HepG2 (cell line): ENCODE data around the gene TMEM8B. TPM values are rescaled to one million over a fixed set of nuclear protein-coding genes. Genes with fewer than 3 reads are reported as not detected.

Source experiments
- FOXC1 ChIP-seq: sonication (generic); formaldehyde crosslinking; IDR thresholded peaks from 2 replicates; pipeline ENCODE4 v1.8.0; 2022; ENCODE audit warnings: mild to moderate bottlenecking, missing genetic modification reagents, borderline replicate concordance
- GATAD2A ChIP-seq: IDR thresholded peaks from 2 replicates; pipeline ENCODE4 v1.6.1; 2016
- KDM4B ChIP-seq: sonication (generic); formaldehyde crosslinking; IDR thresholded peaks from 2 replicates; pipeline ENCODE4 v1.4.0; 2020; ENCODE audit warnings: missing genetic modification reagents
- MED8 ChIP-seq: sonication (generic); formaldehyde crosslinking; IDR thresholded peaks from 2 replicates; pipeline ENCODE4 v1.8.1; 2023; ENCODE audit warnings: mild to moderate bottlenecking, missing genetic modification reagents; ENCODE audit not compliant: insufficient replicate concordance
- MEIS1 ChIP-seq: sonication (generic); formaldehyde crosslinking; IDR thresholded peaks from 2 replicates; pipeline ENCODE4 v1.9.0; 2021; ENCODE audit warnings: mild to moderate bottlenecking, missing genetic modification reagents, moderate library complexity, borderline replicate concordance
- MIER3 ChIP-seq: IDR thresholded peaks from 2 replicates; pipeline ENCODE4 v1.6.1; 2016; ENCODE audit warnings: missing compliant biosample characterization, borderline replicate concordance
- NRL ChIP-seq: sonication (generic); formaldehyde crosslinking; IDR thresholded peaks from 2 replicates; pipeline ENCODE4 v1.5.0; 2020; ENCODE audit warnings: missing genetic modification reagents, mild to moderate bottlenecking, moderate library complexity, borderline replicate concordance
- PAWR ChIP-seq: sonication (generic); formaldehyde crosslinking; IDR thresholded peaks from 2 replicates; pipeline ENCODE4 v1.4.0; 2020; ENCODE audit warnings: missing genetic modification reagents, mild to moderate bottlenecking, borderline replicate concordance
- PHF5A ChIP-seq: IDR thresholded peaks from one replicate; pipeline ENCODE4 v1.6.1; 2018; ENCODE audit warnings: low read depth, missing genetic modification reagents; ENCODE audit not compliant: unreplicated experiment
- RBM39 ChIP-seq: fragments of 200-400 bp; formaldehyde crosslinking; IDR thresholded peaks from one replicate; pipeline ENCODE4 v1.6.1; 2018; ENCODE audit warnings: antibody characterized with exemption, mild to moderate bottlenecking, low read depth, low read length; ENCODE audit not compliant: poor library complexity, severe bottlenecking
- XBP1 ChIP-seq: sonication (generic); formaldehyde crosslinking; IDR thresholded peaks from 2 replicates; pipeline ENCODE4 v1.5.0; 2020; ENCODE audit warnings: missing genetic modification reagents
- XRCC5 ChIP-seq: fragments of 200-400 bp; formaldehyde crosslinking; optimal IDR thresholded peaks from 2 replicates; pipeline ENCODE3; 2017; ENCODE audit warnings: mild to moderate bottlenecking, low read length
- ZFP82 ChIP-seq: sonication (generic); formaldehyde crosslinking; IDR thresholded peaks from 2 replicates; pipeline ENCODE4 v1.5.1; 2020; ENCODE audit warnings: mild to moderate bottlenecking, missing genetic modification reagents, borderline replicate concordance
- ZNF335 ChIP-seq: sonication (generic); formaldehyde crosslinking; IDR thresholded peaks from 2 replicates; pipeline ENCODE4 v1.4.0; 2020; ENCODE audit warnings: missing genetic modification reagents
- ZNF75D ChIP-seq: sonication (generic); formaldehyde crosslinking; IDR thresholded peaks from 2 replicates; pipeline ENCODE4 v1.8.1; 2023; ENCODE audit warnings: missing genetic modification reagents, mild to moderate bottlenecking, borderline replicate concordance
- polyA plus RNA-seq, 8 experiments: library from polyadenylated mRNA; depleted of rRNA in 3 of 8; stranded (reverse) in 7 of 8; unstranded in 1 of 8; fragments of >200 nt; fragmentation: Illumina TruSeq in 4 of 8; extraction: Trizol in 4 of 8; gene quantifications; 2 replicates each; pipeline versions ENCODE4 v1.2.1 to v1.2.3, GENCODE V29; 2011 to 2016; ENCODE audit warnings: low read depth in 4 of 8, missing spikeins in 1 of 8, mixed read lengths in 1 of 8; ENCODE audit not compliant: insufficient read depth in 1 of 8
- total RNA-seq, 5 experiments: library from RNA; depleted of rRNA; stranded (reverse); fragments of >200 nt; fragmentation: Illumina TruSeq; extraction: Trizol; gene quantifications; 2 replicates each; pipeline ENCODE4 v1.2.3, GENCODE V29; 2016; ENCODE audit warnings: low read depth in 1 of 5
- TF ChIP-seq, protein P1 (sequence below): IDR thresholded peaks from 2 replicates; pipeline ENCODE4 v1.6.1; 2012; ENCODE audit warnings: inconsistent platforms
- TF ChIP-seq, protein P2 (sequence below): IDR thresholded peaks from 2 replicates; pipeline ENCODE4 v1.6.1; 2016; ENCODE audit warnings: low read depth, missing genetic modification reagents, missing compliant biosample characterization
- TF ChIP-seq, protein P3 (sequence below): sonication (generic); formaldehyde crosslinking; IDR thresholded peaks from 2 replicates; pipeline ENCODE4 v1.5.0; 2020; ENCODE audit warnings: mild to moderate bottlenecking, missing genetic modification reagents
- TF ChIP-seq, protein P4 (sequence below): sonication (generic); formaldehyde crosslinking; IDR thresholded peaks from 2 replicates; pipeline ENCODE4 v1.5.0; 2020; ENCODE audit warnings: mild to moderate bottlenecking, missing genetic modification reagents

Gene TMEM8B
- total and polyA plus RNA-seq, 2 of the 13 experiments (the other 11 are each of a cell fraction or from before 2014, with no cell fraction given): 2.1 to 2.7 TPM

- TF ChIP-seq, protein P1, sequence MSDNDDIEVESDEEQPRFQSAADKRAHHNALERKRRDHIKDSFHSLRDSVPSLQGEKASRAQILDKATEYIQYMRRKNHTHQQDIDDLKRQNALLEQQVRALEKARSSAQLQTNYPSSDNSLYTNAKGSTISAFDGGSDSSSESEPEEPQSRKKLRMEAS: peak; percentile 73
- TF ChIP-seq KDM4B (CRISPR knock-in tag): 0 out of 2 replicates have a peak, but pooled peaks have one; percentile 54
- TF ChIP-seq RBM39: no peak
- TF ChIP-seq MIER3 (CRISPR knock-in tag): peak; percentile 57; the same call in 1 of the 2 replicates
- peak; percentile 56; the same call in 1 of the 2 replicates for TF ChIP-seq ZNF335 (CRISPR knock-in tag)
- TF ChIP-seq FOXC1 (CRISPR knock-in tag): 0 out of 2 replicates have a peak, but pooled peaks have one; percentile 15
- 0 out of 2 replicates have a peak, but pooled peaks have one; percentile 61 for TF ChIP-seq NRL
- peak; percentile 65 for TF ChIP-seq GATAD2A (CRISPR knock-in tag)
- TF ChIP-seq, protein P2, sequence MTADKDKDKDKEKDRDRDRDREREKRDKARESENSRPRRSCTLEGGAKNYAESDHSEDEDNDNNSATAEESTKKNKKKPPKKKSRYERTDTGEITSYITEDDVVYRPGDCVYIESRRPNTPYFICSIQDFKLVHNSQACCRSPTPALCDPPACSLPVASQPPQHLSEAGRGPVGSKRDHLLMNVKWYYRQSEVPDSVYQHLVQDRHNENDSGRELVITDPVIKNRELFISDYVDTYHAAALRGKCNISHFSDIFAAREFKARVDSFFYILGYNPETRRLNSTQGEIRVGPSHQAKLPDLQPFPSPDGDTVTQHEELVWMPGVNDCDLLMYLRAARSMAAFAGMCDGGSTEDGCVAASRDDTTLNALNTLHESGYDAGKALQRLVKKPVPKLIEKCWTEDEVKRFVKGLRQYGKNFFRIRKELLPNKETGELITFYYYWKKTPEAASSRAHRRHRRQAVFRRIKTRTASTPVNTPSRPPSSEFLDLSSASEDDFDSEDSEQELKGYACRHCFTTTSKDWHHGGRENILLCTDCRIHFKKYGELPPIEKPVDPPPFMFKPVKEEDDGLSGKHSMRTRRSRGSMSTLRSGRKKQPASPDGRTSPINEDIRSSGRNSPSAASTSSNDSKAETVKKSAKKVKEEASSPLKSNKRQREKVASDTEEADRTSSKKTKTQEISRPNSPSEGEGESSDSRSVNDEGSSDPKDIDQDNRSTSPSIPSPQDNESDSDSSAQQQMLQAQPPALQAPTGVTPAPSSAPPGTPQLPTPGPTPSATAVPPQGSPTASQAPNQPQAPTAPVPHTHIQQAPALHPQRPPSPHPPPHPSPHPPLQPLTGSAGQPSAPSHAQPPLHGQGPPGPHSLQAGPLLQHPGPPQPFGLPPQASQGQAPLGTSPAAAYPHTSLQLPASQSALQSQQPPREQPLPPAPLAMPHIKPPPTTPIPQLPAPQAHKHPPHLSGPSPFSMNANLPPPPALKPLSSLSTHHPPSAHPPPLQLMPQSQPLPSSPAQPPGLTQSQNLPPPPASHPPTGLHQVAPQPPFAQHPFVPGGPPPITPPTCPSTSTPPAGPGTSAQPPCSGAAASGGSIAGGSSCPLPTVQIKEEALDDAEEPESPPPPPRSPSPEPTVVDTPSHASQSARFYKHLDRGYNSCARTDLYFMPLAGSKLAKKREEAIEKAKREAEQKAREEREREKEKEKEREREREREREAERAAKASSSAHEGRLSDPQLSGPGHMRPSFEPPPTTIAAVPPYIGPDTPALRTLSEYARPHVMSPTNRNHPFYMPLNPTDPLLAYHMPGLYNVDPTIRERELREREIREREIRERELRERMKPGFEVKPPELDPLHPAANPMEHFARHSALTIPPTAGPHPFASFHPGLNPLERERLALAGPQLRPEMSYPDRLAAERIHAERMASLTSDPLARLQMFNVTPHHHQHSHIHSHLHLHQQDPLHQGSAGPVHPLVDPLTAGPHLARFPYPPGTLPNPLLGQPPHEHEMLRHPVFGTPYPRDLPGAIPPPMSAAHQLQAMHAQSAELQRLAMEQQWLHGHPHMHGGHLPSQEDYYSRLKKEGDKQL (CRISPR knock-in tag): no peak
- no peak for TF ChIP-seq MED8
- TF ChIP-seq ZFP82 (CRISPR knock-in tag): no peak
- no peak for TF ChIP-seq PHF5A (CRISPR knock-in tag)
- TF ChIP-seq, protein P3, sequence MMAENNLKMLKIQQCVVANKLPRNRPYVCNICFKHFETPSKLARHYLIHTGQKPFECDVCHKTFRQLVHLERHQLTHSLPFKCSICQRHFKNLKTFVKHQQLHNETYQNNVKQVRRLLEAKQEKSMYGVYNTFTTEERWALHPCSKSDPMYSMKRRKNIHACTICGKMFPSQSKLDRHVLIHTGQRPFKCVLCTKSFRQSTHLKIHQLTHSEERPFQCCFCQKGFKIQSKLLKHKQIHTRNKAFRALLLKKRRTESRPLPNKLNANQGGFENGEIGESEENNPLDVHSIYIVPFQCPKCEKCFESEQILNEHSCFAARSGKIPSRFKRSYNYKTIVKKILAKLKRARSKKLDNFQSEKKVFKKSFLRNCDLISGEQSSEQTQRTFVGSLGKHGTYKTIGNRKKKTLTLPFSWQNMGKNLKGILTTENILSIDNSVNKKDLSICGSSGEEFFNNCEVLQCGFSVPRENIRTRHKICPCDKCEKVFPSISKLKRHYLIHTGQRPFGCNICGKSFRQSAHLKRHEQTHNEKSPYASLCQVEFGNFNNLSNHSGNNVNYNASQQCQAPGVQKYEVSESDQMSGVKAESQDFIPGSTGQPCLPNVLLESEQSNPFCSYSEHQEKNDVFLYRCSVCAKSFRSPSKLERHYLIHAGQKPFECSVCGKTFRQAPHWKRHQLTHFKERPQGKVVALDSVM (CRISPR knock-in tag): 0 out of 2 replicates have a peak, but pooled peaks have one; percentile 41
- TF ChIP-seq, protein P4, sequence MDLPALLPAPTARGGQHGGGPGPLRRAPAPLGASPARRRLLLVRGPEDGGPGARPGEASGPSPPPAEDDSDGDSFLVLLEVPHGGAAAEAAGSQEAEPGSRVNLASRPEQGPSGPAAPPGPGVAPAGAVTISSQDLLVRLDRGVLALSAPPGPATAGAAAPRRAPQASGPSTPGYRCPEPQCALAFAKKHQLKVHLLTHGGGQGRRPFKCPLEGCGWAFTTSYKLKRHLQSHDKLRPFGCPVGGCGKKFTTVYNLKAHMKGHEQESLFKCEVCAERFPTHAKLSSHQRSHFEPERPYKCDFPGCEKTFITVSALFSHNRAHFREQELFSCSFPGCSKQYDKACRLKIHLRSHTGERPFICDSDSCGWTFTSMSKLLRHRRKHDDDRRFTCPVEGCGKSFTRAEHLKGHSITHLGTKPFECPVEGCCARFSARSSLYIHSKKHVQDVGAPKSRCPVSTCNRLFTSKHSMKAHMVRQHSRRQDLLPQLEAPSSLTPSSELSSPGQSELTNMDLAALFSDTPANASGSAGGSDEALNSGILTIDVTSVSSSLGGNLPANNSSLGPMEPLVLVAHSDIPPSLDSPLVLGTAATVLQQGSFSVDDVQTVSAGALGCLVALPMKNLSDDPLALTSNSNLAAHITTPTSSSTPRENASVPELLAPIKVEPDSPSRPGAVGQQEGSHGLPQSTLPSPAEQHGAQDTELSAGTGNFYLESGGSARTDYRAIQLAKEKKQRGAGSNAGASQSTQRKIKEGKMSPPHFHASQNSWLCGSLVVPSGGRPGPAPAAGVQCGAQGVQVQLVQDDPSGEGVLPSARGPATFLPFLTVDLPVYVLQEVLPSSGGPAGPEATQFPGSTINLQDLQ (CRISPR knock-in tag): 0 out of 2 replicates have a peak, but pooled peaks have one; percentile 48
- no peak for TF ChIP-seq MEIS1 (CRISPR knock-in tag)
- no peak for TF ChIP-seq PAWR
- no peak for TF ChIP-seq ZNF75D
- peak; percentile 90 for TF ChIP-seq XRCC5
- no peak for TF ChIP-seq XBP1 (CRISPR knock-in tag)
These were observed 16.9 kb upstream of the TMEM8B start, which contains the start of gene SPAG8 (continued) for GRCh38 chr9:35812025-35812602.
